ENCODE measurements around the gene CD8A. TPM values are rescaled to one million over a fixed set of nuclear protein-coding genes. Genes with fewer than 3 reads are reported as not detected.

CD8A gene
- total and polyA plus RNA-seq, 8 donors, result 1.2 to 24.9 (median 3.8) TPM; not detected in 2

GRCh38 chr2:86807133-86807467 lies 16.4 kb upstream of the CD8A start:
- 25 to 39% (median 31%) methylated on average over 11 of the region's 11 CpGs for WGBS, 5 donors
- H3K4me3 ChIP-seq, result peak overlapping the region; percentile 43 to 60 (median 52)
- intact Hi-C loops (cut with DNase I; ENCODE audit: low total_unique reads), result no loop called here
- peaks cover 19 to 30% (median 27%) of the 10 kb centered on the region in 4 donors for H3K4me1 ChIP-seq
- H3K9me3 ChIP-seq, result no peaks in the 10 kb centered on the region
- no peak for DNase-seq
- H3K36me3 ChIP-seq, result no peaks in the 10 kb centered on the region
- TF ChIP-seq POLR2AphosphoS5 (IDR thresholded peaks at IDR 0.05) (no peak), POLR2A (IDR thresholded peaks at IDR 0.05) (no peak), EP300 (IDR thresholded peaks at IDR 0.05) (no peak)
- peak overlapping the region in 2 of 5 donors; percentile 46 to 64 for H3K27ac ChIP-seq
- H3K27me3 ChIP-seq, result peaks cover 5 to 48% (median 21%) of the 10 kb centered on the region in 3 donors

- intact Hi-C loops (cut with DNase I; ENCODE audit: low total_unique reads), result no loop called here
- Histone ChIP-seq H3K4me1 (peaks cover 19 to 30% (median 27%) of the 10 kb centered on the region in 4 donors), H3K27me3 (peaks cover 5 to 39% (median 21%) of the 10 kb centered on the region in 3 donors), H3K27ac (peak overlapping the region in 1 of 5 donors; percentile 37), H3K9me3 (no peaks in the 10 kb centered on the region), H3K4me3 (no peak overlapping the region), H3K36me3 (no peaks in the 10 kb centered on the region)
- no peak for DNase-seq
- 75 to 80% (median 77%) methylated on average over 21 of the region's 21 CpGs for WGBS, 5 donors
- TF ChIP-seq EP300 (IDR thresholded peaks at IDR 0.05) (no peak), POLR2AphosphoS5 (IDR thresholded peaks at IDR 0.05) (no peak), POLR2A (IDR thresholded peaks at IDR 0.05) (no peak), CTCF (IDR thresholded peaks at IDR 0.05) (no peak)
These were observed 15.5 kb upstream of the CD8A start for GRCh38 chr2:86806059-86806857.

GRCh38 chr2:86800856-86801567 lies 10.3 kb upstream of the CD8A start:
- Histone ChIP-seq H3K4me3 (no peak overlapping the region), H3K36me3 (no peaks in the 10 kb centered on the region), H3K27me3 (peaks cover 0 to 5% (median 0%) of the 10 kb centered on the region in 3 donors), H3K9me3 (peaks cover 0 to 18% (median 15%) of the 10 kb centered on the region in 4 donors), H3K27ac (no peak overlapping the region), H3K4me1 (no peaks in the 10 kb centered on the region)
- 87 to 95% (median 89%) methylated on average over 2 of the region's 2 CpGs for WGBS, 5 donors
- intact Hi-C loops (cut with DNase I; ENCODE audit: low total_unique reads), result no loop called here
- TF ChIP-seq CTCF (IDR thresholded peaks at IDR 0.05), result no peak
- no peak for TF ChIP-seq POLR2A (IDR thresholded peaks at IDR 0.05)
- no peak for TF ChIP-seq POLR2AphosphoS5 (IDR thresholded peaks at IDR 0.05)
- TF ChIP-seq EP300 (IDR thresholded peaks at IDR 0.05), result no peak
- DNase-seq, result no peak

- 58 to 82% (median 76%) methylated on average over 2 of the region's 2 CpGs for WGBS, 5 donors
- Histone ChIP-seq H3K9me3 (peaks cover 0 to 24% (median 16%) of the 10 kb centered on the region in 4 donors), H3K4me1 (peaks cover 10 to 21% (median 16%) of the 10 kb centered on the region in 4 donors), H3K27me3 (peaks cover 26 to 64% (median 47%) of the 10 kb centered on the region in 3 donors), H3K27ac (no peak overlapping the region), H3K4me3 (no peak overlapping the region), H3K36me3 (no peaks in the 10 kb centered on the region)
- no peak for DNase-seq
- intact Hi-C loops (cut with DNase I; ENCODE audit: low total_unique reads), result no loop called here
- TF ChIP-seq POLR2AphosphoS5 (IDR thresholded peaks at IDR 0.05) (no peak), CTCF (IDR thresholded peaks at IDR 0.05) (no peak), EP300 (IDR thresholded peaks at IDR 0.05) (no peak), POLR2A (IDR thresholded peaks at IDR 0.05) (no peak)
These were observed 4.1 kb upstream of the CD8A start for GRCh38 chr2:86794861-86795260.

All from stomach (tissue), 9 donors.